Prostate gland (tissue), 2 donors: Measurements from ENCODE around the gene FAM168A.

ENCODE experiments used
- POLR2A ChIP-seq: fragments of 450-650 bp; IDR thresholded peaks from one replicate; pipeline ENCODE4 v1.6.1; 2016; ENCODE audit warnings: antibody characterized with exemption, mild to moderate bottlenecking
- TF ChIP-seq, protein P1 (sequence below), 4 experiments: fragments of 200-600 bp in 2 of 4; fragments of 450-650 bp in 2 of 4; sonication (generic) in 2 of 4; IDR thresholded peaks; 1 replicate in 3 of 4; 2 replicates in 1 of 4; pipeline ENCODE4 v1.5.1; 2016 to 2019; ENCODE audit warnings: antibody characterized with exemption in 4 of 4, mild to moderate bottlenecking in 2 of 4, moderate library complexity in 2 of 4

DNA sequence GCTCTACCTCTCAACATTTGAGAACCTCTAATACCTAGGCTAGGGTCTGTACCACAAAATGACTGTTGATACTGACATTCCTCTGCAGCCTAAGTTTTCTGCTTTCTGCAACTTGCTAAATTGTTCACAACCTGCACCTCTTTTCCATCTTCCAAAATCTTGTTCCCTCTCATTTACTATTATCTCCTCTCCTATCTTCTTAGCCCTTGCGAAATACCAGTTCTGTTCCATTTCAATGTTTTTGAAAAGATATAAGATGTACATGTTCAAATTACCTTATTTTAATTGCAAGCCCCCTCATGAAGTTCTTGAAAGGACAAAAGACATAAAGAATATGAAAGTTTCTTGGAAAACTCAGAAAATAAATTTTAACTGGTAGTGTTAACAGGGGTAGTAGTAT, 72.3 kb downstream of the FAM168A start:
- TF ChIP-seq, protein P1, sequence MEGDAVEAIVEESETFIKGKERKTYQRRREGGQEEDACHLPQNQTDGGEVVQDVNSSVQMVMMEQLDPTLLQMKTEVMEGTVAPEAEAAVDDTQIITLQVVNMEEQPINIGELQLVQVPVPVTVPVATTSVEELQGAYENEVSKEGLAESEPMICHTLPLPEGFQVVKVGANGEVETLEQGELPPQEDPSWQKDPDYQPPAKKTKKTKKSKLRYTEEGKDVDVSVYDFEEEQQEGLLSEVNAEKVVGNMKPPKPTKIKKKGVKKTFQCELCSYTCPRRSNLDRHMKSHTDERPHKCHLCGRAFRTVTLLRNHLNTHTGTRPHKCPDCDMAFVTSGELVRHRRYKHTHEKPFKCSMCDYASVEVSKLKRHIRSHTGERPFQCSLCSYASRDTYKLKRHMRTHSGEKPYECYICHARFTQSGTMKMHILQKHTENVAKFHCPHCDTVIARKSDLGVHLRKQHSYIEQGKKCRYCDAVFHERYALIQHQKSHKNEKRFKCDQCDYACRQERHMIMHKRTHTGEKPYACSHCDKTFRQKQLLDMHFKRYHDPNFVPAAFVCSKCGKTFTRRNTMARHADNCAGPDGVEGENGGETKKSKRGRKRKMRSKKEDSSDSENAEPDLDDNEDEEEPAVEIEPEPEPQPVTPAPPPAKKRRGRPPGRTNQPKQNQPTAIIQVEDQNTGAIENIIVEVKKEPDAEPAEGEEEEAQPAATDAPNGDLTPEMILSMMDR (IDR thresholded peaks at IDR 0.05) = no peak
- TF ChIP-seq POLR2A = no peak
